GM12874 (cell line): ENCODE measurements around the gene LRIG1.

Experiments
- TF ChIP-seq, protein P1 (sequence below): IDR thresholded peaks from 2 replicates; pipeline ENCODE4 v1.5.1; 2011; ENCODE audit warnings: low read depth, mild to moderate bottlenecking, control low read depth, low read length, moderate library complexity; ENCODE audit not compliant: insufficient read depth

The LRIG1 gene

DNA sequence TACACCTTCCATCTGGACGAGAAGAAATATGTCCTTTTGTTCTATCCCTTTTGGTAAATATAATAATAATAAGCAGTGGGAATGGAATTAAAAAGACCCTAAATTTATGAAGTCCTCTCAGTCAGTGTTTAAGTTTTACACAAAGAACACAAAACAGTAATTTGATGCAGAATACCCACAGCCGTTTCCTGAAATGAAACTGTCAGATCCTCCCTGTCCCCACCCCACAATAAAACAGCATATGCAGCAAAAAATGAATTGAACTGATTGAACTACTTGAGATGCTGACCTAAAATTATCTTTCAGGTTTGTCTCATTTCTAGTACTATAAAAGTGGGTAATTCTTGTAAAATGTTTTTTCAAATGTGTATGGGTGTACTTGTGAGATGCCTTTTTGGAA, 2.2 kb upstream of the LRIG1 start:
- TF ChIP-seq, protein P1, sequence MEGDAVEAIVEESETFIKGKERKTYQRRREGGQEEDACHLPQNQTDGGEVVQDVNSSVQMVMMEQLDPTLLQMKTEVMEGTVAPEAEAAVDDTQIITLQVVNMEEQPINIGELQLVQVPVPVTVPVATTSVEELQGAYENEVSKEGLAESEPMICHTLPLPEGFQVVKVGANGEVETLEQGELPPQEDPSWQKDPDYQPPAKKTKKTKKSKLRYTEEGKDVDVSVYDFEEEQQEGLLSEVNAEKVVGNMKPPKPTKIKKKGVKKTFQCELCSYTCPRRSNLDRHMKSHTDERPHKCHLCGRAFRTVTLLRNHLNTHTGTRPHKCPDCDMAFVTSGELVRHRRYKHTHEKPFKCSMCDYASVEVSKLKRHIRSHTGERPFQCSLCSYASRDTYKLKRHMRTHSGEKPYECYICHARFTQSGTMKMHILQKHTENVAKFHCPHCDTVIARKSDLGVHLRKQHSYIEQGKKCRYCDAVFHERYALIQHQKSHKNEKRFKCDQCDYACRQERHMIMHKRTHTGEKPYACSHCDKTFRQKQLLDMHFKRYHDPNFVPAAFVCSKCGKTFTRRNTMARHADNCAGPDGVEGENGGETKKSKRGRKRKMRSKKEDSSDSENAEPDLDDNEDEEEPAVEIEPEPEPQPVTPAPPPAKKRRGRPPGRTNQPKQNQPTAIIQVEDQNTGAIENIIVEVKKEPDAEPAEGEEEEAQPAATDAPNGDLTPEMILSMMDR: no peak

GRCh38 chr3:66502245-66502874, 1.5 kb upstream of the LRIG1 start:
- TF ChIP-seq, protein P1: no peak

- TF ChIP-seq, protein P1: no peak; the same call in 1 of the 2 replicates
These were observed 842 bp upstream of the LRIG1 start for GRCh38 chr3:66501483-66502244.

GRCh38 chr3:66499881-66500575, 794 bp downstream of the LRIG1 start:
- TF ChIP-seq, protein P1: no peak

GRCh38 chr3:66498687-66499621, 1.9 kb downstream of the LRIG1 start:
- TF ChIP-seq, protein P1: no peak

- TF ChIP-seq, protein P1: no peak
These were observed 2.7 kb downstream of the LRIG1 start for GRCh38 chr3:66497985-66498671.
